Measurements from ENCODE around the gene LRRC49. TPM values are rescaled to one million over a fixed set of nuclear protein-coding genes. Genes with fewer than 3 reads are reported as not detected.

The LRRC49 gene
- polyA plus RNA-seq, 2 of the 4 experiments (the other 2 are of a cell fraction): 10.0 to 14.3 TPM

DNA sequence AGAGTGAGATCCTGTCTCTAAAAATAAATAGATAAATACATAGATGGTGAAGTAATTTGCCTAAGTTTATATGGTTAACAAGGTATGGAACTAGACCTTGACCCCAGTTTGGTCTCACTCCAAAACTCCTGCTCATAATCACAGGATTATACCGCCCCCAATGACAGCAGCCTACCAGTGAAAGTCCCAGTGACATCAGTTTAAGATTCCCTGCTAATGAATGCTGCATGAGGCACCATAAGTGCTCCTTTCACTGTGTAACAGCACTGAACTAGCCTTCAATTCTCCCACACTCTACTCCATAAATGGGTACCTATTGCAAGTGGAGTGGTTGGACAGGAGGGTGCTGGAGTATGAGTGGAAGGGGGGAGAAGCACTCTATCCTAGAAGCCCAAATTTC is 199.0 kb downstream of the LRRC49 start:
- peak in 1 of 2 experiments; percentile 36; a peak in 2 of 6 replicates for ATAC-seq
- H3K4me2 ChIP-seq: no peak overlapping the region
- H3K27ac ChIP-seq: no peak overlapping the region
- no peak for FAIRE-seq
- POLR2A ChIA-PET: no interaction called here
- H3K4me3 ChIP-seq: no peak overlapping the region
- no peak for DNase-seq (ENCODE audit: low read depth in 1 of 2, low spot score in 1 of 2)
- H3K4me1 ChIP-seq: peaks cover 13% of the 10 kb centered on the region; the same call in 2 of the 3 replicates
- CTCF ChIA-PET: interaction anchor here (1.9 to 2.3 kb wide), 2 partner anchors 18 to 22 kb away, joined by 5 to 8 read pairs; no protein-coding TSS in a partner anchor
- peaks cover 5% of the 10 kb centered on the region; the same call in 2 of the 3 replicates for H3K9me3 ChIP-seq
- TF ChIP-seq SMC3 (IDR thresholded peaks at IDR 0.05) (no peak), MAFK (IDR thresholded peaks at IDR 0.05; ENCODE audit: partially characterized antibody) (no peak), HMGXB4 (CRISPR knock-in tag; IDR thresholded peaks at IDR 0.05; ENCODE audit: borderline replicate concordance) (no peak), CHD2 (IDR thresholded peaks at IDR 0.05; ENCODE audit: low read length, partially characterized antibody) (no peak)
- 50% methylated on average over 1 of the region's 1 CpG for WGBS (ENCODE audit: missing lambda C conversion rate)

DNA sequence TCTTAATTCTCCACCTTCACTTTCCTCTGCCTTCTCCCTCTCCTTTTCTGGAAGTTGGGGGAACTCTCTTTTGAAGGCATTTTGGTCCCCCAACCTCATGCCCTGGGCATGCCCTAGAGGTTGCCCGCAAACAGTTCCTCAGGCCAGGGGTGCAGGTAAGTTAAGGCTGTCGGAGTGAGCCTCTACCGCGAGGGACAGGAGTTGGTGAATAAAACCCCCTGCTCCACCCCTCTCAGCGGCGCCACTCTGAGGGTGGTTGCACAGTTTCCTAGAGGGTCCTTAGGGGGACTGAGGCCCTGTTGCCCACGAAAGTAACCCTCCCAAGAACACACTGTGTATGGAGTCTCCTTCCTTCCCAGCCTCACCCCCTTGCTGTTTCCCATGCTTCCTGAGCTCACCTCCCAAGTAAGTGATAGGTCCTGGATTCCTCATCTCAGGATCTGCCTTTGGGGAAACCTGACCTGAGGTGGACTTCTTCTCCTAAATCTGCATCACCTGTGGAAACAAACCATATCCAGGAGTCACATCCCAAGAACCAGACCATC is 199.5 kb downstream of the LRRC49 start:
- no peak for TF ChIP-seq RAD21 (conservative IDR thresholded peaks at IDR 0.05 in 1 of 2, IDR thresholded peaks at IDR 0.05 in 1 of 2)
- TF ChIP-seq ELK1 (IDR thresholded peaks at IDR 0.05; ENCODE audit: low read depth, low read length): no peak
- TF ChIP-seq HDAC2 (IDR thresholded peaks at IDR 0.05): no peak
- TF ChIP-seq, protein P1, sequence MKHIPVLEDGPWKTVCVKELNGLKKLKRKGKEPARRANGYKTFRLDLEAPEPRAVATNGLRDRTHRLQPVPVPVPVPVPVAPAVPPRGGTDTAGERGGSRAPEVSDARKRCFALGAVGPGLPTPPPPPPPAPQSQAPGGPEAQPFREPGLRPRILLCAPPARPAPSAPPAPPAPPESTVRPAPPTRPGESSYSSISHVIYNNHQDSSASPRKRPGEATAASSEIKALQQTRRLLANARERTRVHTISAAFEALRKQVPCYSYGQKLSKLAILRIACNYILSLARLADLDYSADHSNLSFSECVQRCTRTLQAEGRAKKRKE (CRISPR knock-in tag; IDR thresholded peaks at IDR 0.05; ENCODE audit: low read depth): no peak
- TF ChIP-seq RARB (CRISPR knock-in tag; IDR thresholded peaks at IDR 0.05): no peak
- no peak for TF ChIP-seq HOXA7 (CRISPR knock-in tag; IDR thresholded peaks at IDR 0.05)
- no peak for TF ChIP-seq CHD2 (IDR thresholded peaks at IDR 0.05; ENCODE audit: low read length, partially characterized antibody)
- no peak for TF ChIP-seq POLR2AphosphoS2 (conservative IDR thresholded peaks at IDR 0.05; ENCODE audit: low read length)
- TF ChIP-seq CBX8 (IDR thresholded peaks at IDR 0.05): no peak
- CTCF ChIA-PET: interaction anchor here (1.1 to 2.3 kb wide), 5 partner anchors 11 to 348 kb away, joined by 3 to 8 read pairs (median 4); no protein-coding TSS in a partner anchor
- DNase-seq (ENCODE audit: low read depth in 1 of 2, low spot score in 1 of 2) (no peak), ATAC-seq (peak in 1 of 2 experiments; percentile 19; a peak in 1 of 6 replicates), FAIRE-seq (no peak)
- H3K4me2 ChIP-seq: no peak overlapping the region
- H3K4me3 ChIP-seq: no peak overlapping the region
- 83% methylated on average over 7 of the region's 7 CpGs for WGBS (ENCODE audit: missing lambda C conversion rate)
- no peak overlapping the region; a peak in 1 of 6 replicates for H3K27ac ChIP-seq
- peaks cover 14% of the 10 kb centered on the region; the same call in 2 of the 3 replicates for H3K4me1 ChIP-seq
- peaks cover 5% of the 10 kb centered on the region; the same call in 2 of the 3 replicates for H3K9me3 ChIP-seq
- POLR2A ChIA-PET: no interaction called here

GRCh38 chr15:71093054-71094024 is 200.7 kb downstream of the LRRC49 start:
- peak; percentile 85 to 91 for ATAC-seq
- WGBS (ENCODE audit: missing lambda C conversion rate): 38% methylated on average over 11 of the region's 11 CpGs

More at GRCh38 chr15:71093054-71094024, 200.7 kb downstream of the LRRC49 start:
- POLR2A ChIA-PET: no interaction called here
- Histone ChIP-seq H3K4me2 (peak overlapping the region; percentile 40), H3K9me3 (peaks cover 5% of the 10 kb centered on the region; the same call in 1 of the 3 replicates), H3K27ac (peak overlapping the region; percentile 5 to 56; a peak in 4 of 6 replicates), H3K4me1 (peaks cover 14% of the 10 kb centered on the region; the same call in 2 of the 3 replicates), H3K4me3 (no peak overlapping the region)
- peak; percentile 83 for TF ChIP-seq RFX5 (IDR thresholded peaks at IDR 0.05)
- no peak for TF ChIP-seq HOXB13 (CRISPR knock-in tag; IDR thresholded peaks at IDR 0.05; ENCODE audit: low read depth)
- no peak for TF ChIP-seq ZSCAN20 (CRISPR knock-in tag; IDR thresholded peaks at IDR 0.05)
- FAIRE-seq (peak; percentile 59), DNase-seq (ENCODE audit: low read depth in 1 of 2, low spot score in 1 of 2) (peak; percentile 61 to 70)
- CTCF ChIA-PET: interaction anchor here (0.9 to 2.3 kb wide), 6 partner anchors 13 to 347 kb away, joined by 3 to 8 read pairs (median 4); partner anchors contain the start of gene THSD4

Data from A549 (cell line).